HEK293 (cell line): ENCODE measurements around the gene BBS10.

ENCODE experiments used
- CTCF ChIP-seq: fragments of 450-650 bp; formaldehyde crosslinking; IDR thresholded peaks from 2 replicates; pipeline ENCODE4 v1.5.1; 2016; ENCODE audit warnings: missing biosample characterization, missing genetic modification characterization
- KLF10 ChIP-seq: fragments of 450-650 bp; IDR thresholded peaks from 2 replicates; pipeline ENCODE4 v1.5.1; 2018; ENCODE audit warnings: missing biosample characterization, mild to moderate bottlenecking, missing genetic modification characterization
- SP2 ChIP-seq: fragments of 450-650 bp; formaldehyde crosslinking; IDR thresholded peaks from 2 replicates; pipeline ENCODE4 v1.5.1; 2016; ENCODE audit warnings: missing biosample characterization, missing genetic modification characterization
- YY1 ChIP-seq: fragments of 450-650 bp; formaldehyde crosslinking; IDR thresholded peaks from 2 replicates; pipeline ENCODE4 v1.5.1; 2018; ENCODE audit warnings: missing biosample characterization, missing genetic modification characterization
- ZIC2 ChIP-seq: fragments of 450-650 bp; formaldehyde crosslinking; IDR thresholded peaks from 2 replicates; pipeline ENCODE4 v1.5.1; 2016; ENCODE audit warnings: missing biosample characterization, missing genetic modification characterization
- ZNF114 ChIP-seq: fragments of 450-650 bp; formaldehyde crosslinking; IDR thresholded peaks from 2 replicates; pipeline ENCODE4 v1.5.0; 2017; ENCODE audit warnings: missing biosample characterization, missing genetic modification characterization
- ZNF148 ChIP-seq: fragments of 450-650 bp; formaldehyde crosslinking; IDR thresholded peaks from 2 replicates; pipeline ENCODE4 v1.5.0; 2017; ENCODE audit warnings: missing biosample characterization, missing genetic modification characterization, borderline replicate concordance
- ZNF48 ChIP-seq: fragments of 450-650 bp; formaldehyde crosslinking; IDR thresholded peaks from 2 replicates; pipeline ENCODE4 v1.5.1; 2016; ENCODE audit warnings: missing biosample characterization, missing genetic modification characterization
- ZNF843 ChIP-seq: fragments of 450-650 bp; formaldehyde crosslinking; IDR thresholded peaks from 2 replicates; pipeline ENCODE4 v1.5.1; 2016; ENCODE audit warnings: missing biosample characterization, missing genetic modification characterization
- TF ChIP-seq, protein P1 (sequence below): fragments of 450-650 bp; formaldehyde crosslinking; IDR thresholded peaks from 2 replicates; pipeline ENCODE4 v1.5.1; 2016; ENCODE audit warnings: missing biosample characterization, missing genetic modification characterization, low read depth

GRCh38 chr12:76311796-76312195, 36.4 kb downstream of the BBS10 start:
- TF ChIP-seq SP2 (tag by site-specific recombination) (no peak), KLF10 (tag by site-specific recombination) (no peak), CTCF (tag by site-specific recombination) (no peak), ZNF48 (tag by site-specific recombination) (no peak), ZNF843 (tag by site-specific recombination) (no peak), ZNF114 (tag by site-specific recombination) (no peak), YY1 (tag by site-specific recombination) (no peak), ZNF148 (tag by site-specific recombination) (no peak), ZIC2 (tag by site-specific recombination) (no peak)
- TF ChIP-seq, protein P1, sequence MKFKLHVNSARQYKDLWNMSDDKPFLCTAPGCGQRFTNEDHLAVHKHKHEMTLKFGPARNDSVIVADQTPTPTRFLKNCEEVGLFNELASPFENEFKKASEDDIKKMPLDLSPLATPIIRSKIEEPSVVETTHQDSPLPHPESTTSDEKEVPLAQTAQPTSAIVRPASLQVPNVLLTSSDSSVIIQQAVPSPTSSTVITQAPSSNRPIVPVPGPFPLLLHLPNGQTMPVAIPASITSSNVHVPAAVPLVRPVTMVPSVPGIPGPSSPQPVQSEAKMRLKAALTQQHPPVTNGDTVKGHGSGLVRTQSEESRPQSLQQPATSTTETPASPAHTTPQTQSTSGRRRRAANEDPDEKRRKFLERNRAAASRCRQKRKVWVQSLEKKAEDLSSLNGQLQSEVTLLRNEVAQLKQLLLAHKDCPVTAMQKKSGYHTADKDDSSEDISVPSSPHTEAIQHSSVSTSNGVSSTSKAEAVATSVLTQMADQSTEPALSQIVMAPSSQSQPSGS (tag by site-specific recombination): no peak
